Ramos (cell line): ENCODE measurements around the gene PIAS4.

Source experiments
- in situ Hi-C: fragments of 300-500 bp; cut with MboI; formaldehyde crosslinking; loops from one replicate; pipeline ENCODE4 v1.14.3; 2022; ENCODE audit warnings: low sequenced_read_pairs; ENCODE audit not compliant: unreplicated experiment

PIAS4 gene

DNA sequence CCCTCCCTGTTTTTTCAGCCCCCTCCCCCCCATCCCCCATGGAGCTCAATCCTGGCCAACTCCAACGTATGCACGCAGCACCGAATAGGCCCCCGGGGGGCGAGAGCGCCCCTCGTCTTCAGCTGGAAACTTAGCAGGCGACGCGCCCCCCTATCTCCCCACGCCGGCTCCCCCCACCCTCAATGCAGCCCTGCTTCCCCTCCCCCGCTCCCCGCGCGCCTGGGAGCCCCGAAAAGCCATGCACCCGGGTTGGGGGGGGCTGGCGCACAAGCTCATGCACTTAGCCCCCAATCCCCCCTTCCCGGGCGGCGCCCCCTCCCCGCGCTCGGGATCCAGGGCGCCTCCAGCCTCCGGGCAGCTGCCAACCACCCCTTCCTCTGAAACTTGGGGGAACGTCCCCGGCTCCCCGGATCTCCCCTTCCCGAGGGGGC is 58.7 kb downstream of the PIAS4 start:
- in situ Hi-C loops, result no loop called here

DNA sequence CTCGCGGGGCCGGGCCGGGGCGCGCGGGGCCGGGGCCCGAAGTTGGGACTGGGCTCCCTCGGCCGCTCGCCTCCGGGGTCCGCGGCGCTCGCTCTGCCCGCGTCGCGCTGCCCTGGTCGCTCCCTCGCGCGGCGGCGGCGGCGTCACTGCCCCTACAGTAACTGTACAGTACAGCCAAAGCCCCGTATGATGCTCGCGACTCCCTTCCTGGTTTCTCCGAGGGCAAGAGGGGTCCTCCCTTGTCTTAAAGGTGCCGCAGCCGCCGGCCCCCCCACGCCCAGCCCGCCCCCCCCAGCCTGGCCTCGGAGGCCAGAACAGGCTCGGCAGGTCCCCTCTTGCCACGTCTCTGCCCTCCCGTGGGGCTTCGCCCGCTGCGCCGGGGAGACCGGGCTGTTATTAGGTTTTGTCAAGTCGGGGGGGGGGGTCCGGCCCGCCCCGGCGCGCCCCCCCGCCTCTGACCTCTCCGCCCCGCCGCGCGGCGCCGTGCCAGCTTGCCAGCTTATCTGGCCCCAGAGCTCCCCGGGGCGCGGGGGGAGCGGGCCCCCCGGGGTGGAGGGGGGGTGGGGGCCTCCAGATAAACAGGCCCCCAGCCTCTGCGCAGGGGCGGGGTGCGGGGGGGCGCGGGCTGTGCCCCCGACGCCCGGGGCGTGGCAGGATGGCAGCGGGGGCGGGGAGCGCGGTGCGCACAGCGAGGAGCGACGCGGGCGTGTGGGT is 59.3 kb downstream of the PIAS4 start, which contains the start of gene ZBTB7A:
Gene ZBTB7A, minus strand, starts transcription at position 218 of the 714 bp plus-strand sequence. CDS start 11,667 bp downstream, outside the sequence.
- in situ Hi-C loops, result no loop called here

DNA sequence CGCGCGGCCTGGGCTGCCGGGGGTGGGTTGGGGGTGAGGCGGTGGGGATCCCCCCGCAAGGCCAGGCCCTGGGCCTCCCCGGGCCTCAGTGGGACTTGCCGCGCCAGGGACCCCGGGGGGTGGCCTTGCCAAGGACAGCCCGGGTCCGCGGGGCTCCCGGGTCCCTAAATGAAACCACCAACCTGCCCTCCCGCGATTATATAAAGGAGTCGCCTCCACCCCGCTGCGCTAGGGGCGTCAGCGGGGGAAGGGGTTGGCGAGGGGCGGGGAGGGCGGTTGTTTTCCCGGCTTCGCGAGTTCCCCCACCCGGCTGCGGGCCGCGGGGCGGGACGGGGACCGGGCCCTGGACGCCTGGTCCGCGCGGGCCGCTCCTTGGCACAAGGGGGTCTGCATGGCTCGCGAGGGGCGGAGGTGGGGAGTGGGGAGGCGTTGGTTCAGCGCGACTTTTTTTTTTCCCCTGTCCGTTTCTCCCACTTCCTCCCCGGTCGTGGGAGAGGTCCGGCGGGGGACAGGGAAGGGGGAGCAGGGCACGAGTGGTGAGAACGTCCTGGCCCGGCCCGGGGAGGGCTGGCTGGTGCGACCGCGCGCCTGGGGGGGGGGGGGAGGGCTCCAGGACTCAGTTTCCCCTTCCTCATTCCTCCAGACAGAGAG is 60.0 kb downstream of the PIAS4 start:
- in situ Hi-C loops, result no loop called here

DNA sequence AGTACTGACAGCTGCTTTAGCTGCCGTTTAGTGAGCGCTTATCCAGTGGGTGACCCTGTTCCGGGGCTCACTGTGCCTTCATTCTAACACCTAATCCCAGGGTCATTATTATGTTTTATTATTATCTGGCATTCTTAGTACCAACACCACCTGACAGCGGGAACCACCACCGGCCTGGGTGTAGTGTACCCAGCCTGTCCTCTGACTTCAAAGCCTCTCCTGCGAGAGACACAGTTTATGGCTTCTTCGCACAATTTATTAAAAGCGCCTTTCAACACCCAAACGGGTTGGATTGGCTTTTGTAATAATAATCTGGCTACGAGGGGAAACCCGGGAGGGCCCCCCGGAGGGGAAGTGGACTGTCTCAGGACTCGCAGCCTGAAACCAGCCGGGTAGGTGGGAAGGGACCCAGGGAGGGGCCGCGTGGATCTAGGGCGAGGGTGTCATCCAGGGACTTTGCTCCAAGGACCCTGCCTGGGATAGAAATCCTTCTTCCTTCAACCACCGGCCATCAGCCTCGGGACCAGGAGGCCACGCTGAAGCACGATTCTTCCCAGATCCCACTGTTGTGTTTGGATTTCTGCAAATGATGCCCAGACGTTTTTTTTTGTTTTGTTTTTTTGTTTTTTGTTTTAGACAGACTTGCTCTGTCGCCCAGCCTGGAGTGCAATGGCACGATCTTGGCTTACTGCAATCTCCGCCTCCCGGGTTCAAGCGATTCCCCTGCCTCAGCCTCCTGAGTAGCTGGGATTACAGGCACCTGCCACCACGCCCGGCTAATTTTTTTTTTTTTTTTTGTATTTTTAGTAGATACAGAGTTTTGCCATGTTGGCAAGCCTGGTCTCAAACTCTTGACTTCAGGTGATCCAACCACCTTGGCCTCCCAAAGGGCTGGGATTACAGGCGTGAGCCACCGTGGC is 60.8 kb downstream of the PIAS4 start:
- in situ Hi-C loops, result no loop called here

DNA sequence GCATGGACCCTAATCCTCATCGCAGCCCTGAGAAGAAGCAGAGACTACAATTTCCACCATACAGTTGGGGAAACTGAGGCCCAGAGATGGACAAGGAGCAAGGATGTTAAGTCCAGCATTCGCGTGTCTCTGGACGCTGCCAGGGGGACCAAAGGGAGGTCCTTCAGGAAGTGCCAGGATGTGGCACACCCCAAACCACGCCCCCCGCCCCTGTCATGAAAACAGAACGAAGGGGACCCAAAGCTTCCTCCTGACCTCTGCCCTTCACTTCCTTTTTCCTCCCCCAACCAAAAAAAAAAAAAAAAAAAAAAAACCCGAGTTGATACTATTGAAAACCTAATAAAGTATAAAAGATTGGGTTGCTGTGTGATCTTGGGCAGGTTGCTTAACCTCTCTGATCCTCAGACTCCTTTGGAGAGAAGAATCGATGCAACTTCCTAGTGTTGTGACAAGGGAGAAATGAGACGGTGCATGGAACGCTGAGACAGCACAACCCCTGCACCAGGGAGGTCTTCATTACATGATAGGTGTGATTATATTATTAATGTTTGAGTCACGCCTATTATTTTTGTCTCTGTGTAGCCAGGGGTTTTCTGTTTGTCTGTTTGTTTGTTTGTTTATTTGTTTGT is 61.9 kb downstream of the PIAS4 start:
- in situ Hi-C loops, result no loop called here

DNA sequence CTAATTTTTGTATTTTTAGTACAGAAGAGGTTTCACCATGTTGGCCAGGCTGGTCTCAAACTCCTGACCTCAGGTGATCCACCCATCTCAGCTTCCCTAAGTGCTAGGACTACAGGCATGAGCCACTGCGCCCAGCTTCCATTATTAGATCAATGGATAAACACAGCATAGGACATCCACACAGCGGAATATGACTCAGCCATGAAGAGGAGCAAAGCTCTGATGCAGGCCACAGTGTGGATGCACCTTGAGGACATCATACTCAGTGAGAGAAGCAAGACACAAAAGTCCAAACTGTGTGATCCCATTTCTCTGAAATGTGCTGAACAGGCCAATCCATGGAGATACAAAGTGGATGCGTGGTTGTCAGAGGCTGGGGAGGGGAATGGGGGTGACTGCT is 64.1 kb downstream of the PIAS4 start:
- in situ Hi-C loops, result no loop called here

DNA sequence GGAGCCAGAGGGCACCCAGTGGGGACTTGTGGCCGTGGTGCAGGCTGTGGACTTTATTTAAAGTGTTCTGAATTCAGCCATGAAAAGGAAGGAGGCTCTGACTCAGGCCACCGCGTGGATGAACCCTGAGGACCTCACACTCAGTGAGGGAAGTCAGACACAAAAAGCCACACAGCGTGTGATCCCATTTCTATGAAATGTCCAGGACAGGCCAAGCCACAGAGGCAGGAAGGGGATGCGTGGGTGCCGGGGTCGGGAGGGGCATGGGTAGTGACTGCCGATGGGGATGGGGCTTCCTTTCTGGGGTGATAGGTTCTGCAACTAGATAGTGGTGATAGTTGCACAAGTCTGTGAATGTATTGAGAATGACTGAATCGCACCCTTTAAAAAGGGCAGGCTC is 67.8 kb downstream of the PIAS4 start:
- in situ Hi-C loops, result no loop called here

DNA sequence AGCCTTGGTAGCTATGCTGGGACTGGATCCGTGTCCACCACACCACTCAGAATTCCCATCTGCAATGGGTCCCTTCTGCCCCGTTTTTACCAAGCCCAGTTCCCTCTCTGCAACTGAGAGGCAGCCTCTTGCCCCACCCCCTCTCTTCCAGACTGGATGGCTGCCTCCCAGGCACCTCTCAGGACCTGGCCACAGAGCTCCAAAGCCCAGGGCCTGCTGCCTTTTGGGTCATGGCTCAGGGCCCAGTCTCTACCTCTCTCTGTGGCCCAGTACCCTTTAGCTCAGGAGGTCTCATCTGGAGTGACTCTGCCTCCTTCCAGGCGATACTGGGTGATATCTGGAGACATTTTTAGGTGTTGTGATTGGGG is 69.5 kb downstream of the PIAS4 start:
- in situ Hi-C loops, result no loop called here

DNA sequence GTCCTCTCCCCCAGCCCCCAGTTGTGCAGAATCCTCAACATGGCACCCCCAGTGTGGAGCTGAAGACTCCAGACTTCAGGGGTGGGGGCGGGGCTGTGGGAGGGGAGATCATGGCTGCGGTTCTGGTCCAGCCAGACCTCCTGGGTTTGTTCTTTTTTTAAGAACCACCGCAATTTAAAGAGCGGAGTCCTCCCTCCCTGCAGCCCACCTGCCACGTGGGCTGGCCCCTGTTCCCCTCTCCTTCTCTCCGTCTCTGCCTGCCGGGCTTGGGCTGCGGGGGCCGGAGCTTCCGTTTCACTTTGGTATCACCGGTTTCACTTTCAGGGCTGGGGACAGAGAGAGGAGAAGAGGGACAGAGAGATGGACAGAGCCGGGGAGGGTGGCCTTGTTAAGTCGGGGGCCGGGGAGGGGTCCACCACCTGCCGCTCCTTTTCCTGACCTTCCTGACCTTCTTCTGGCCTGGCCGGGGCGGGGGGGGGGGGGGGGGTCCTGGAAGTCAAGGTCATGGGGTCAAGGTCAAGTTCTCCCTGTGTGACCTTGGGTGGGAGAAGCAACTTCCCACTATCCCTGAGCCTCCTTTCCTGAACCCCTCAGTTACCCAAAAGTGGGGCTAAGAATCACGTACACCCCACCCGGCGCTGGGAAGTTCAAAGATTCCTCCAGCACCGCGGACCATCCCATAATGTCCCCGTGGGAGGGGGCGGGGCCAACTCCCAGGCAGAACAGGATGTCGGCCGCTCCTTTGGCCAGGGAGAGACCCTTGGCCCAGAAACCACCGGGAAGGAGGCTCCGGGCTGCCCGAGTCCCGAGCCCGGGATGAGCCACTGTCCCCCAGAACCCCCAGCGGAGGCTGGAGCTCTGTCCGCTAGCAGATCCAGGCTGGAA is 70.5 kb downstream of the PIAS4 start:
- in situ Hi-C loops, result no loop called here

DNA sequence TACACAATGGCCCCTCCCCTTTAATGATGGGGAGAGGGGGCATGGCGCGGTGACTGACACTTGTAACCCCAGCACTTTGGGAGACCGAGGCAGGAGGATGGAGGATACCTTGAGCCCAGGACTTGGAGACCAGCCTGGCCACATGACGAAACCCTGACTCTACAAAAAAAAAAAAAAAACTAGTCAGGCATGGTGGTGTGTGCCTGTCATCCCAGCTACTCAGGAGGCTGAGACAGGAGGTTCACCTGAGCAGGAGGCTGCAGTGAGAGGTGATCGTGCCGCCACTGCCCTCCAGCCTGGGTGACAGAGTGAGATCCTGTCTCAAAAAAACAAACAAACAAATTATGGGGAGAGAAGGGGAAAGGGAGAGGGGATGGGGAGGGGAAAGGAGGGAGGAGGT is 72.9 kb downstream of the PIAS4 start:
- in situ Hi-C loops, result no loop called here

DNA sequence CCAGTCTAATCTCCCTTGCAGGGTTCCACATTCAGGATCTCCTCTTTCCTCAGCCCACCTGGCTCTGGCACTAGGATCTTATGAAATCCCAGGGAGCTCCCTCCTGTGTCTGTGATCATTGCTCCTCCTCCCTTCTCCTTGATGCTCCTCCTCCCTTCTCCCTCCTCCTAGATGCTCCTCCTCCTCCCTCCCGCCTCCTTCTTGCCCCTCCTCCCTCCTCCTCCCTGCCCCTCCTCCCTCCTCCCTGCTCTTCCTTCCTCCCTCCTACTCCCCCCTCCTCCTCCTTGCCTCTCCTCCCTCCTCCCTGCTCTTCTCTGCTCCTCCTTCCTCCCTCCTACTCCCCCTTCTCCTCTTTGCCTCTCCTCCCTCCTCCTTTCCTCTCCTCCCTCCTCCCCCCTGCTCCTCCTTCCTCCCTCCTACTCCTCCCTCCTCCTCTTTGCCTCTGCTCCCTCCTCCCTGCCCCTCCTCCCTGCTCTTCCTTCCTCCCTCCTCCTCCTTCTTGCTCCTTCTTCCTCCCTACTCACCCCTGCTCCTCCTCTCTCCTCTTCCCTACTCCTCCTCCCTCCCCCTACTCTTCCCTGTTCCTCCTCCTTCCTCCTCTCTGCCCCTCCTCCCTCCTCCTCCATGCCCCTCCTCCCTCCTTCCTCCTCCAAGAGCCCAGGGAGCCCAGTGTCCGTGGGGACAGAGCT is 74.0 kb downstream of the PIAS4 start:
- in situ Hi-C loops, result no loop called here

DNA sequence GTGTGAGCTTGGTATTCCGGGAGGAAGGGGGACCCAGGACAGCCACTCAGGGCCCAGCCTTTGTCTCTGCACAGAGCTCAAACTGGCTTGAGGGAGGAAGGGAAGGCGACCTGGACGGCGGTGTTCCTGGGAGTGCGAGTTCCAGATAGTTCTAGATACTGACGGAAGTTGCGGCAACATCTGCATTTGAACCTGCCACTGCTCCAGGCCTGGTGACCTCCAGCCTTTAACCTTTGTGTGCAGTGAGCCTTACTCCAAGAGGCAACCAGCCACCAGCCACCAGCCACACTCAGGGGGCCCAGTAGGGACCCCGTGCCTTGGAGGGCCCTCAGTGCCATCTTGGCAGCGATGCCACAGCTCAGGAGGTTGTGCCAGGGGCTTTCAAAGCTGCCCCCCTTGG is 74.6 kb downstream of the PIAS4 start:
- in situ Hi-C loops, result no loop called here

DNA sequence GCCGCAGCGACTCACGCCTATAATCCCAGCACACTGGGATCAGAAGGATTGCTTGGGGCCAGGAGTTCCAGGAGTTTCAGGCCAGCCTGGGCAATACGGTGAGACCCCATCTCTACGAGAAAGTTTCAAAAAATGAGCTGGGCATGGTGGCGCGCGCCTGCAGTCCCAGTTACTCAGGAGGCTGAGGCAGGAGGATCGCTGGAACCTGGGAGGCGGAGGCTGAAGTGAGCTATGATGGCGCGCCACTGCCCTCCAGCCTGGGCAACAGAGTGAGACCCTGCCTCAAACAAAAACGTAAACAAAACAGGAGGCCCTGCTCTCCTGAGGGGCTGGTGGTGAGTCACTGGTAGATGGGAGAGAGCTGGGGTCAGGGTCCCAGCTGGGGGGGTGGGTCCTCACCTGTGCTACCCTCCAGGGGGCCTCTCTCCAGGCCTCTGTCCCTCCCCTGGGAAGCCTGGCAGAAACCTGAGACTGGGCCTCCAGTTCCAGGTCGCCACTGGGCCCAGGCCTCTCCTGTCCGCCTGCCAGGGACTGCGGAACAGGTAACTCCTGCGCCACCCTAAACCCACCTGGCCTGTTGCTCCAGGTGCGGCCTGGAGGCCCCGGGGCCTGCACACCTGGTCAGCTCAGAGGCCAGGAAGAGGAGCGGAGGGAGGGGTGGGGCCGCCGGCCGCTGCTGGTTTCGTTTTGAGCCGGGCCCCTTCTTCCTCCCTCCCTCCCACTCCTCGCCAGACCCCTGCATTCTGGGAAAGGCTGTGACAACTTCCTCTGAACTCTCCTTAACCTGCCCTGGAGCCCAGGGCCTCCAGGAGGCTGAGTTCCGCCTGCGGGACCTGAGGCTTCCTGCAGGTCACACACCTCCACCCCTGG is 76.4 kb downstream of the PIAS4 start:
- in situ Hi-C loops, result no loop called here

DNA sequence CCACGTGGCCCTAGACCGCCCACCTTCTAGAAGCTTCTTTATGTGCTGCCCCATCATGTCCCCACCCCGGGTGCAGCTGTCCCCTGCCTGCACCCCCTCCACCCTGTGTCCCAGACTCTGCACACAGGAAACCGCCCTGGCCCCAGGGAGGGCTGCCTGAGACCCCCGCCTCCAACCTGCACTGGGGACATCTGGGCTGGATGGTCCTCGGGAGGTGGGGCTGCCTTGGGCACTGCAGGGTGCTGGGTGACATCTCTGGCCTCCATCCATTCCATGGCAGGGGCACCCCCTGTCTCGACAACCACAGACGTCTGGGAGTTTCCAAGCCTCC is 77.0 kb downstream of the PIAS4 start:
- in situ Hi-C loops, result no loop called here

DNA sequence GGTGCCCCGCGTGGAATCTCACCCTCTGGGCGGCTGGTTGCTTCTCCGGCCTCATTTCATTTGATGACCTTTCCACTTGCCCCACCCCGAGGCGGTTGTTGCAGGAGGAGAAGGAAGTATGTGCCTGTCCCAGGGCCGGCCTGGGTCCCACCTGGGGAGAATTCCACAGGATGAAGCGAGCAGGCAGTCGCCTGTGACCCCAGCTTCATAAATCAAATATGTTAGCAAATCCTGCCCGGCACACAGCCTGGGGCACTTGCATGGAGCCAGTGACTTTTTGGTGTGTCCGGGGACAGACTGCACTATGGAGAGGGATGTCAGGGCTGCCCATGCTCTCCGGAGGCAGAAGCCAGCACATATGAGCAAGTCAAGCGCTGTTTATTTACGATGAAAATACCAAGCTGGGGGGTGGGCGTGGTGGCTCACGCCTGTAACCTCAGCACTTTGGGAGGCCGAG is 78.9 kb downstream of the PIAS4 start:
- in situ Hi-C loops, result no loop called here

DNA sequence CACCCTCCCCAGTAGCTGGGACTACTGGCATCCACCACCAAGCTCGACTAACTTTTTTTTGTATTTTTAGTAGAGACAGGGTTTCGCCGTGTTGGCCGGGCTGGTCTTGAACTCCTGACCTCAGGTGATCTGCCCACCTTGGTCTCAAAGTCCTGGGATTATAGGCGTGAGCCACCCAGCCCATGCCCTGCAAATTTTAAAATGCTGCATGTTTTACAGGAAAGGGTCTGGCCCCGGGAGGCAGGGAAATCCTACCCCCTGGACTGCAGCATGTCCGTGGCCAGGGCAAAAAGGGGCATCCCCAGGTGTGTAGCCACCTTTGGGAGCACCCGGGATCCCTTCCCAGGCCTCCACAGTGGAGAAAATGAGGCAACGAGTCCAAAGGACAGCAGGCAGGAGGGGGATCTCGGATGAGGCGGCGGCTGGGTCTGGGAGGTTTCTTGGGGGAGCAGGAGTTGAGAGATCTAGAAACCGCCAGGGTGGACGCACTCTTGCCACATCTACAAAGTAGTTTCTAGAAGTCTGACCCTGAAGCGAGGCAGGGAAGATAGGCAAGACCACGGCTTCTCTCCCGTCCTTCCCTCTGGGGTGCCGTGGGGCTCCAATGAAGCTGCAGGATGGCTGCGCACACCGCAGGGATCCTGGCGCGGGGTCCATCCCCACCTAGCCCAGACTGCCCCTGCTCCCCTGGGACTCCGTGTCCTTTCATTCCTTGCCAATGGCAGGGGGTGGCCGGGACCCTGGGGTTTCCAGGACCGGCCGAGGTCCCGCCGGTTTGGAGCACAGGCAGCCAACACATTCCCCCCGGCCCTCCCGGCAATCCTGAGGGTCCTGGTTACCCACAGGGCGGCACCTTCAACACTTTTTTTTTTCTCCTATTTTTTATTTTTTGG is 80.5 kb downstream of the PIAS4 start:
- in situ Hi-C loops, result no loop called here

DNA sequence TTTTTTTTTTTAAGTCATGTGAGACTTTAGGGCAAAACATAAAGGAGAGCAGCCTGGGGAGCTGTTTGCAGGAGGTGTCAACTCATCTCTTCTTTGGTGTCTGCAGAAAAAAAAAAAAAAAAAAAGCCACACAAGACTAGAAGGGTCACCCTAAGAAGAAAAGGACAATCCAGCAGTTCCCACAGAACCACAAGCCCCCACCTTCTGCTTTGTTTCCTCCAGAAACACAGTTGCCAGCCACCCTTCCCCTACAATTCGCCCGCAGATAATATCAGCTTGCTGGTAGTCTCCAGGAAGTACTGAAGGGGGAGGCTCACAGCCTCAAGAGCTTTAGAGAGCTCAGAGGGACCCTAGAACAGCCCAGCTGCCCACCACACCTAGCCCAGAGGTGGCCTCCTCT is 81.4 kb downstream of the PIAS4 start:
- in situ Hi-C loops, result no loop called here
